Measurements from ENCODE around the gene FAM240B. TPM values are rescaled to one million over a fixed set of nuclear protein-coding genes. Genes with fewer than 3 reads are reported as not detected.
A peak's percentile ranks its signal among the peaks of the same experiment; 100 is the strongest.

Gene FAM240B
- total and polyA plus RNA-seq, 2 experiments from 2014 or later, result not detected

DNA sequence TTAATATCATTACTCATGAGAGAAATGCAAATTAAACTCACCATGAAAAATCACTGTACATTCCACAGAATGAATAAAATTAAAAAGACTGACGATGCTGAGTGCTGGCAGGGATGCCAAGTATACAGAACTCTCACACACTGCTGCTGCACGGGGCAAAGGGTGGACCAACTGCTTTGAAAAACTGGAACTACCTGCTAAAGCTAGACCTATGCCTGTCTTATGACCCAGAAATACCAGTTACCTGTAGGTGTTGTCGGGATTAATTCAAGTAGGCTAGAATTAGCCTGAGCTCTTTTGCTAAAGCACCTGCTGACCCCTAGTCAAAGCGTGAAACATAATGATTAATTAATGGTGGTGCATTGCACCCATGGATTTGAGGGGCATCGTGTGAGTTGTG lies 63.0 kb downstream of the FAM240B start:
- Histone ChIP-seq H3K4me3 (no peak overlapping the region), H3K4me1 (ENCODE audit: low read depth) (peaks cover 5% of the 10 kb centered on the region), H3K36me3 (no peaks in the 10 kb centered on the region), H3K9me3 (ENCODE audit: low read depth) (no peaks in the 10 kb centered on the region), H3K27ac (no peak overlapping the region), H3K27me3 (peaks cover 19% of the 10 kb centered on the region)
- TF ChIP-seq, protein P1, sequence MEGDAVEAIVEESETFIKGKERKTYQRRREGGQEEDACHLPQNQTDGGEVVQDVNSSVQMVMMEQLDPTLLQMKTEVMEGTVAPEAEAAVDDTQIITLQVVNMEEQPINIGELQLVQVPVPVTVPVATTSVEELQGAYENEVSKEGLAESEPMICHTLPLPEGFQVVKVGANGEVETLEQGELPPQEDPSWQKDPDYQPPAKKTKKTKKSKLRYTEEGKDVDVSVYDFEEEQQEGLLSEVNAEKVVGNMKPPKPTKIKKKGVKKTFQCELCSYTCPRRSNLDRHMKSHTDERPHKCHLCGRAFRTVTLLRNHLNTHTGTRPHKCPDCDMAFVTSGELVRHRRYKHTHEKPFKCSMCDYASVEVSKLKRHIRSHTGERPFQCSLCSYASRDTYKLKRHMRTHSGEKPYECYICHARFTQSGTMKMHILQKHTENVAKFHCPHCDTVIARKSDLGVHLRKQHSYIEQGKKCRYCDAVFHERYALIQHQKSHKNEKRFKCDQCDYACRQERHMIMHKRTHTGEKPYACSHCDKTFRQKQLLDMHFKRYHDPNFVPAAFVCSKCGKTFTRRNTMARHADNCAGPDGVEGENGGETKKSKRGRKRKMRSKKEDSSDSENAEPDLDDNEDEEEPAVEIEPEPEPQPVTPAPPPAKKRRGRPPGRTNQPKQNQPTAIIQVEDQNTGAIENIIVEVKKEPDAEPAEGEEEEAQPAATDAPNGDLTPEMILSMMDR (IDR thresholded peaks at IDR 0.05; ENCODE audit: low read depth, low read length), result no peak
- DNase-seq (ENCODE audit: low read depth in 1 of 2, low spot score in 1 of 2), result no peak

DNA sequence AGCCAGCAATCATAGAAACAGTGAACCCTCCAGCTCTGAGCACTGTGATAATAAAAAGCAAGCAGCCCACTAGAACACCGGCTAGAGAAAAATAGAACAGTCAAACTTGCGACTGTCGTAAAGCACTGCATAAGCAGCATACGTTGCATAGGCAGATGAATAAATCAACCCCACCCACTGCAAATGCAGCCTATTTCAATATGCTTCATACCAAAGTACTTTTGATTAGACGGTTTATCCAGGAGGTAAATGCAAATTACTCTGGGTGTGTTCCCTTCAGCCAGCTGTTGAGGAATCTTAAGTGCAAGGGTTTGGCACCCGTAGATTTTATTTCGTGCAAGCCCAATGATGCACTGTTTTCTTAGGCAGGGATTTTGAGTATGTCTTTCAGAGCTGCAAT lies 67.4 kb downstream of the FAM240B start:
- TF ChIP-seq, protein P1 (IDR thresholded peaks at IDR 0.05; ENCODE audit: low read depth, low read length), result no peak
- Histone ChIP-seq H3K4me3 (no peak overlapping the region), H3K36me3 (no peaks in the 10 kb centered on the region), H3K27ac (no peak overlapping the region), H3K4me1 (ENCODE audit: low read depth) (peaks cover 19% of the 10 kb centered on the region), H3K9me3 (ENCODE audit: low read depth) (no peaks in the 10 kb centered on the region), H3K27me3 (peaks cover 19% of the 10 kb centered on the region)
- no peak for DNase-seq (ENCODE audit: low read depth in 1 of 2, low spot score in 1 of 2)

DNA sequence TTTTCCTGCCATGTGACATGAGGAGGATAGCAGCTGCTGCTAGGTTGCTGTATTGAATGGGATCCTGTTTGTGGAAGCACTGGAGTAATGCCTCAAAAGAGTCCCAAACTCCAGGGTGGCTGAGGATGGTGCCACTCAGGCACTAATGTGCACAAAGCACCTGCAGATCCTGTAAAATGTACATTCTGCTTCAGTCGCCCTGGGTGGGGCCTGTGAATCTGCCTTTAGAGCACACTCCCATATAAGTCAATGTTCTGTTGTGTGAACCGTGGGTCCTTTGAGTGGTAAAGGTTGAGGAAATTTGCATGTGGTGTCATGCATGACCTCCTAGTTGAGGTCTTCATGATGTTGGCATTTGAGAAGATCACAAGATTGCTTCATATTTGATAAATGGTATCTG lies 67.9 kb downstream of the FAM240B start:
- Histone ChIP-seq H3K4me1 (ENCODE audit: low read depth) (peaks cover 19% of the 10 kb centered on the region), H3K27me3 (peaks cover 18% of the 10 kb centered on the region), H3K36me3 (no peaks in the 10 kb centered on the region), H3K4me3 (no peak overlapping the region), H3K27ac (peak overlapping the region; percentile 44), H3K9me3 (ENCODE audit: low read depth) (no peaks in the 10 kb centered on the region)
- TF ChIP-seq, protein P1 (IDR thresholded peaks at IDR 0.05; ENCODE audit: low read depth, low read length), result no peak
- DNase-seq (ENCODE audit: low read depth in 1 of 2, low spot score in 1 of 2), result no peak

DNA sequence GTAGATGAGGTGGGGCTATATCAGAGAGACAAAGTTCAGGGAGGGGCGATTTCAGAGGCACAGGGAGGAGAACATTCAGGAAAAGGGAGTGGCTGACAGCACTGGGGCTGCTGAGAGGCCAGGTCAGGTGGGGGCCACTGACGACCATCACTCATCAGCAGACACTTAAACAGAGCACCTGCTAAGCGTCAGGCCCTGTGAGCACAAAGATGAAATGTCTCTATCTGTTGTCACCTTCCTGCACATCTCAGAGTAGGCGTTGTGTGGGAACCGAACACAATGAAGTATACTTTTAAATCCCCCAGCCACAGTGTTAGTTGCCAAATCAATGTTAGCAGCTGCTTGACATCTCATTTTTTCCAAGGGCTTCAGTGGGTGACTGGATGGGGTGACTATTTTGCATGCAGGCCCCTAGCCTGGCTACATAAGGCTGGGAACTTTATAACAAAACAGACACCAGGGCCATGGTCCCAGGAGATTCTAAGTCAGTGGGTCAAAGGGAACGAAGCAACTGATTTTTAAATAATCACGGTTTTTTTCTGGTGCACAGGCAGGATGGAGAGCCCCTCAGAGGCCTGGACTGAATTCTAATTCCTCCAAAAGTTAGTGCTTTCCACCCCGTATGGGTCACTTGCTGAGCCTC lies 68.4 kb downstream of the FAM240B start:
- H3K4me3 ChIP-seq, result no peak overlapping the region
- TF ChIP-seq, protein P1 (IDR thresholded peaks at IDR 0.05; ENCODE audit: low read depth, low read length), result no peak
- peaks cover 14% of the 10 kb centered on the region for H3K27me3 ChIP-seq
- H3K4me1 ChIP-seq (ENCODE audit: low read depth), result peaks cover 19% of the 10 kb centered on the region
- no peaks in the 10 kb centered on the region for H3K9me3 ChIP-seq (ENCODE audit: low read depth)
- H3K27ac ChIP-seq, result peak overlapping the region; percentile 44
- peak in 1 of 2 donors; percentile 64 for DNase-seq (ENCODE audit: low read depth in 1 of 2, low spot score in 1 of 2)
- no peaks in the 10 kb centered on the region for H3K36me3 ChIP-seq

DNA sequence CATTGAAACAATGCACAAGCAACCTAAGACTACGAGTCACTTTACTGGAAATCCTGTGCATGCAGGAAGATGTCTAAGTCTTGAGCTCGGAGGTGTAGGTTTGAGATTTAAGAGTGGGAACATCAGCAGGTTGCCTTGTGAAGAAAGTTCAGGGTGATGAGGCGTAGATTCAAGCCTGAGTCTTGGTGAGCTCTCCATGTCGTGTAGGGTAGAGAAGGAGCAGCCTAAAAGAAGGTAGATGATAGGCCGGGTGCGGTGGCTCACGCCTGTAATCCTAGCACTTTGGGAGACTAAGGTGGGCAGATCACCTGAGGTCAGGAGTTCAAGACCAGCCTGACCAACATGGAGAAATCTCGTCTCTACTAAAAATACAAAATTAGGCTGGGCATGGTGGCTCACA lies 69.4 kb downstream of the FAM240B start:
- TF ChIP-seq, protein P1 (IDR thresholded peaks at IDR 0.05; ENCODE audit: low read depth, low read length), result no peak
- Histone ChIP-seq H3K27ac (no peak overlapping the region), H3K36me3 (no peaks in the 10 kb centered on the region), H3K4me3 (no peak overlapping the region), H3K9me3 (ENCODE audit: low read depth) (no peaks in the 10 kb centered on the region), H3K27me3 (peaks cover 5% of the 10 kb centered on the region), H3K4me1 (ENCODE audit: low read depth) (peaks cover 19% of the 10 kb centered on the region)
- no peak for DNase-seq (ENCODE audit: low read depth in 1 of 2, low spot score in 1 of 2)

Measured in cardiac muscle cell (in vitro differentiated cells and primary cell).